Measurements from ENCODE around the gene PWP2.

The PWP2 gene

GRCh38 chr21:44082648-44083440, 24.4 kb upstream of the PWP2 start:
- in situ Hi-C loops (cut with HindIII; ENCODE audit: low sequenced_read_pairs): no loop called here
- no peak for DNase-seq (ENCODE audit: low read depth)
- no peak for TF ChIP-seq CTCF (IDR thresholded peaks at IDR 0.05; ENCODE audit: low read depth, low read length, missing control alignments)
- no peak overlapping the region for H3K4me3 ChIP-seq (ENCODE audit: low read depth, low read length)

- in situ Hi-C loops (cut with HindIII; ENCODE audit: low sequenced_read_pairs): no loop called here
- H3K4me3 ChIP-seq (ENCODE audit: low read depth, low read length): no peak overlapping the region
- DNase-seq (ENCODE audit: low read depth): no peak
- TF ChIP-seq CTCF (IDR thresholded peaks at IDR 0.05; ENCODE audit: low read depth, low read length, missing control alignments): no peak
Measured at GRCh38 chr21:44083631-44084291, 23.4 kb upstream of the PWP2 start.

- H3K4me3 ChIP-seq (ENCODE audit: low read depth, low read length): no peak overlapping the region
- no peak for TF ChIP-seq CTCF (IDR thresholded peaks at IDR 0.05; ENCODE audit: low read depth, low read length, missing control alignments)
- in situ Hi-C loops (cut with HindIII; ENCODE audit: low sequenced_read_pairs): no loop called here
- no peak for DNase-seq (ENCODE audit: low read depth)
Measured at GRCh38 chr21:44084496-44085241, 22.5 kb upstream of the PWP2 start.

- DNase-seq (ENCODE audit: low read depth): no peak
- in situ Hi-C loops (cut with HindIII; ENCODE audit: low sequenced_read_pairs): no loop called here
Measured at GRCh38 chr21:44085491-44086321, 21.5 kb upstream of the PWP2 start.

GRCh38 chr21:44086636-44087425, 20.4 kb upstream of the PWP2 start:
- no peak overlapping the region for H3K4me3 ChIP-seq (ENCODE audit: low read depth, low read length)
- DNase-seq (ENCODE audit: low read depth): no peak
- no peak for TF ChIP-seq CTCF (IDR thresholded peaks at IDR 0.05; ENCODE audit: low read depth, low read length, missing control alignments)
- in situ Hi-C loops (cut with HindIII; ENCODE audit: low sequenced_read_pairs): no loop called here

More at GRCh38 chr21:44085491-44086321, 21.5 kb upstream of the PWP2 start:
- no peak overlapping the region for H3K4me3 ChIP-seq (ENCODE audit: low read depth, low read length)
- TF ChIP-seq CTCF (IDR thresholded peaks at IDR 0.05; ENCODE audit: low read depth, low read length, missing control alignments): no peak

All from astrocyte of the cerebellum (primary cell).